CD4-positive, alpha-beta T cell (primary cell): Measurements from ENCODE around the gene NNMT. TPM values are rescaled to one million over a fixed set of nuclear protein-coding genes. Genes with fewer than 3 reads are reported as not detected.

ENCODE experiments used
- ATAC-seq: fragments of 200-7000 bp; cut with Tn5 transposase; one replicate; pipeline ENCODE4 v1.10.0; 2022; ENCODE audit warnings: mild to moderate bottlenecking; ENCODE audit not compliant: poor library complexity
- CTCF ChIA-PET: fragments of 350-600 bp; sonication (Branson Sonifier 250); formaldehyde crosslinking; loops from one replicate; lab custom pipeline; 2021; ENCODE audit warnings: antibody characterized with exemption, inconsistent platforms; lab: Charles Lee
- POLR2A ChIA-PET: fragments of 350-600 bp; sonication (Branson Sonifier 250); formaldehyde crosslinking; loops from one replicate; lab custom pipeline; 2021; ENCODE audit warnings: antibody characterized with exemption, inconsistent platforms; lab: Charles Lee
- DNase-seq, 14 experiments: peaks; one replicate each; pipeline ENCODE4 v3.0.0-alpha.2; 2013 to 2020; ENCODE audit warnings: mixed read lengths in 2 of 14
- H3K27ac ChIP-seq, 2 donors: one replicate each; pipeline versions ENCODE4 v1.5.1 to v1.7.0; 2013; ENCODE audit warnings: low read length in 2 of 2, low read depth in 1 of 2, mild to moderate bottlenecking in 1 of 2
- H3K27me3 ChIP-seq, 2 experiments: 1 replicate in 1 of 2; 2 replicates in 1 of 2; pipeline versions ENCODE4 v1.6.1 to v1.7.0; 2013; ENCODE audit warnings: low read length in 2 of 2, control low read depth in 1 of 2, mild to moderate bottlenecking in 1 of 2, moderate library complexity in 1 of 2; ENCODE audit not compliant: insufficient read depth in 2 of 2, control insufficient read depth in 1 of 2
- H3K36me3 ChIP-seq: one replicate; pipeline ENCODE4 v1.6.1; 2013; ENCODE audit warnings: low read length, control low read depth; ENCODE audit not compliant: insufficient read depth
- H3K4me1 ChIP-seq: one replicate; pipeline ENCODE4 v1.6.1; 2013; ENCODE audit warnings: low read length, control low read depth; ENCODE audit not compliant: insufficient read depth
- H3K4me3 ChIP-seq: one replicate; pipeline ENCODE4 v1.5.1; 2013; ENCODE audit warnings: mild to moderate bottlenecking, low read length, moderate library complexity
- H3K9me3 ChIP-seq, 2 experiments: 1 replicate in 1 of 2; 2 replicates in 1 of 2; pipeline versions ENCODE4 v1.6.1 to v1.7.0; 2013; ENCODE audit warnings: low read length in 2 of 2, mild to moderate bottlenecking in 2 of 2, control low read depth in 1 of 2, moderate library complexity in 1 of 2; ENCODE audit not compliant: control insufficient read depth in 1 of 2, insufficient read depth in 1 of 2
- H3K27ac Mint-ChIP-seq: one replicate; pipeline ENCODE4 v1.8.0; 2020; ENCODE audit warnings: mixed read lengths
- H3K27me3 Mint-ChIP-seq: one replicate; pipeline ENCODE4 v1.8.0; 2021; ENCODE audit warnings: mixed read lengths
- H3K36me3 Mint-ChIP-seq: one replicate; pipeline ENCODE4 v1.8.0; 2021; ENCODE audit warnings: low read depth, mixed read lengths
- H3K4me1 Mint-ChIP-seq: one replicate; pipeline ENCODE4 v1.8.0; 2021; ENCODE audit warnings: low read depth, mixed read lengths
- H3K4me3 Mint-ChIP-seq: one replicate; pipeline ENCODE4 v1.8.0; 2020; ENCODE audit warnings: mild to moderate bottlenecking, mixed read lengths
- H3K9me3 Mint-ChIP-seq: one replicate; pipeline ENCODE4 v1.8.0; 2020; ENCODE audit warnings: mixed read lengths
- intact Hi-C, 2 experiments: fragments of 100-400 bp; cut with DNase I in 1 of 2; cut with micrococcal nuclease in 1 of 2; formaldehyde crosslinking; loops; one replicate each; pipeline versions ENCODE4 v1.15.1 to v1.9.0; 2023 to 2025; cut with DNase I, micrococcal nuclease
- total RNA-seq, 174 experiments: library from RNA in 2 of 174; stranded (reverse) in 2 of 174; gene quantifications; one replicate each; pipeline ENCODE4 v1.2.3 and lab custom pipeline; 2021 to 2026
- TF ChIP-seq, protein P1 (sequence below): fragments of 200-600 bp; IDR thresholded peaks from one replicate; pipeline ENCODE4 v1.8.0; 2022; ENCODE audit warnings: antibody characterized with exemption, mild to moderate bottlenecking

Gene NNMT
- total RNA-seq, 2 experiments from 2014 or later = not detected

DNA sequence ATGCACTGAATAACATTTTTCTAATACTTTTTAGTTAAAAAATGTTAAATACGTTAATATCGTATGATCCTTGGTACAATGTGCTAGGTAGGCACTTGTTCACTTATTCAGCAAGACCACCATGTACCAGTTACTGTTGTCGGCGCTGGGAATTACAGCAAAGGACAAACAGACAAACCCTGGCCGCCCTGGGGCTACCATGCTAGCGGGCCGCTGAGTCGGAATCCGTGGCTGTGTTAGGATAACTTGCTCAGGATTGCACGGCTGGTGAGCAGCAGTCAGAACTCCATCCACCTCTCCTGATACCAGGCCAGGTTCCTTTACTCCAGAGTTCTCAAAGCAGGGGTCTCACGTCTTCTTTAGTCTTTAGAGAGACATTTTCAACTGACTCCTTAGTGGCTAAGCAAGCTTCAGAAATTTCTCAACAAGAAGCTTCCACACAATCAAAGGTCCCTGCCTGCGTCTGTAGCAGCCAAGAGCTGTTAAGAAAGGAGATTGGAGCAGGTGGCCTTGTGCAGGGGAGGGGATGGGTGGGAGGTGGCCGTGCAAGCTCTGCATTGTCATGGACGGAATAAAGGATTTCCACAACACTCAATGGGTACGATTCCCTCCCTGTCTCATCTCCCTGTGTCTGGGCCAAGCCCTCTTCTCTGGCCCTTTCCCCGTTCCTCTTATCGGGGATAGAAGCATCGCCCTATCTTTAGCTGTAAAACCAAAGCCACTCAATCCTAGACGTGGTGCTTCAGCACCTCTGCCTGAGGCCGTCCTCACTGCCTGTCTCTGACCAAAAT is 39.8 kb upstream of the NNMT start:
- no peaks in the 10 kb centered on the region for H3K36me3 Mint-ChIP-seq
- Histone ChIP-seq H3K9me3 (no peaks in the 10 kb centered on the region), H3K4me1 (peaks cover 5% of the 10 kb centered on the region), H3K27ac (no peak overlapping the region), H3K4me3 (no peak overlapping the region), H3K36me3 (no peaks in the 10 kb centered on the region), H3K27me3 (no peaks in the 10 kb centered on the region)
- H3K4me1 Mint-ChIP-seq = no peaks in the 10 kb centered on the region
- ChIA-PET POLR2A (interaction anchor here (0.7 kb wide), 1 partner anchor 73 kb away, joined by 3 read pairs; no protein-coding TSS in a partner anchor), CTCF (no interaction called here)
- H3K27ac Mint-ChIP-seq = no peak overlapping the region
- no peak for DNase-seq
- no peak overlapping the region for H3K4me3 Mint-ChIP-seq
- H3K27me3 Mint-ChIP-seq = no peaks in the 10 kb centered on the region
- TF ChIP-seq, protein P1, sequence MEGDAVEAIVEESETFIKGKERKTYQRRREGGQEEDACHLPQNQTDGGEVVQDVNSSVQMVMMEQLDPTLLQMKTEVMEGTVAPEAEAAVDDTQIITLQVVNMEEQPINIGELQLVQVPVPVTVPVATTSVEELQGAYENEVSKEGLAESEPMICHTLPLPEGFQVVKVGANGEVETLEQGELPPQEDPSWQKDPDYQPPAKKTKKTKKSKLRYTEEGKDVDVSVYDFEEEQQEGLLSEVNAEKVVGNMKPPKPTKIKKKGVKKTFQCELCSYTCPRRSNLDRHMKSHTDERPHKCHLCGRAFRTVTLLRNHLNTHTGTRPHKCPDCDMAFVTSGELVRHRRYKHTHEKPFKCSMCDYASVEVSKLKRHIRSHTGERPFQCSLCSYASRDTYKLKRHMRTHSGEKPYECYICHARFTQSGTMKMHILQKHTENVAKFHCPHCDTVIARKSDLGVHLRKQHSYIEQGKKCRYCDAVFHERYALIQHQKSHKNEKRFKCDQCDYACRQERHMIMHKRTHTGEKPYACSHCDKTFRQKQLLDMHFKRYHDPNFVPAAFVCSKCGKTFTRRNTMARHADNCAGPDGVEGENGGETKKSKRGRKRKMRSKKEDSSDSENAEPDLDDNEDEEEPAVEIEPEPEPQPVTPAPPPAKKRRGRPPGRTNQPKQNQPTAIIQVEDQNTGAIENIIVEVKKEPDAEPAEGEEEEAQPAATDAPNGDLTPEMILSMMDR = no peak
- intact Hi-C loops = no loop called here
- no peak for ATAC-seq
- H3K9me3 Mint-ChIP-seq = no peaks in the 10 kb centered on the region

DNA sequence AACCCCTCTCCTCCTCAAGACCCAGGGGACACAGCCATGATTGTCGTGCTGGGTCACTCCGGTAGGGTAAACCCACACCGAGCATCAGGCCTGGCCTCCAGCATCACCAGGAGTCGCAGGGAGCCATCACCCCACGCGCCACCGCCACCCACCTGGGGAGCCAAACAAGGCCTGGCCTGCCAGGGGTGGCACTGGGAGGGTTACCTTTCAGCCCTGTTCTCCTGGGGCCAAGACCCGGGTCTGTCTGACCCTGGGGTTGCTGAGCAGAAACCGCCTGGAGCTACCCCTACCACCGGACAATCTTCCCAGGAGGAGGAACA is 39.3 kb upstream of the NNMT start:
- H3K4me1 Mint-ChIP-seq = no peaks in the 10 kb centered on the region
- no peak overlapping the region for H3K27ac ChIP-seq
- H3K27me3 ChIP-seq = no peaks in the 10 kb centered on the region
- no peaks in the 10 kb centered on the region for H3K36me3 ChIP-seq
- H3K9me3 ChIP-seq = no peaks in the 10 kb centered on the region
- H3K9me3 Mint-ChIP-seq = no peaks in the 10 kb centered on the region
- ATAC-seq (no peak), DNase-seq (no peak)
- no peak overlapping the region for H3K4me3 ChIP-seq
- H3K36me3 Mint-ChIP-seq = no peaks in the 10 kb centered on the region
- ChIA-PET POLR2A (no interaction called here), CTCF (no interaction called here)
- H3K4me1 ChIP-seq = peaks cover 5% of the 10 kb centered on the region
- TF ChIP-seq, protein P1 = no peak
- no peak overlapping the region for H3K27ac Mint-ChIP-seq
- H3K27me3 Mint-ChIP-seq = no peaks in the 10 kb centered on the region
- no peak overlapping the region for H3K4me3 Mint-ChIP-seq
- intact Hi-C loops = no loop called here

DNA sequence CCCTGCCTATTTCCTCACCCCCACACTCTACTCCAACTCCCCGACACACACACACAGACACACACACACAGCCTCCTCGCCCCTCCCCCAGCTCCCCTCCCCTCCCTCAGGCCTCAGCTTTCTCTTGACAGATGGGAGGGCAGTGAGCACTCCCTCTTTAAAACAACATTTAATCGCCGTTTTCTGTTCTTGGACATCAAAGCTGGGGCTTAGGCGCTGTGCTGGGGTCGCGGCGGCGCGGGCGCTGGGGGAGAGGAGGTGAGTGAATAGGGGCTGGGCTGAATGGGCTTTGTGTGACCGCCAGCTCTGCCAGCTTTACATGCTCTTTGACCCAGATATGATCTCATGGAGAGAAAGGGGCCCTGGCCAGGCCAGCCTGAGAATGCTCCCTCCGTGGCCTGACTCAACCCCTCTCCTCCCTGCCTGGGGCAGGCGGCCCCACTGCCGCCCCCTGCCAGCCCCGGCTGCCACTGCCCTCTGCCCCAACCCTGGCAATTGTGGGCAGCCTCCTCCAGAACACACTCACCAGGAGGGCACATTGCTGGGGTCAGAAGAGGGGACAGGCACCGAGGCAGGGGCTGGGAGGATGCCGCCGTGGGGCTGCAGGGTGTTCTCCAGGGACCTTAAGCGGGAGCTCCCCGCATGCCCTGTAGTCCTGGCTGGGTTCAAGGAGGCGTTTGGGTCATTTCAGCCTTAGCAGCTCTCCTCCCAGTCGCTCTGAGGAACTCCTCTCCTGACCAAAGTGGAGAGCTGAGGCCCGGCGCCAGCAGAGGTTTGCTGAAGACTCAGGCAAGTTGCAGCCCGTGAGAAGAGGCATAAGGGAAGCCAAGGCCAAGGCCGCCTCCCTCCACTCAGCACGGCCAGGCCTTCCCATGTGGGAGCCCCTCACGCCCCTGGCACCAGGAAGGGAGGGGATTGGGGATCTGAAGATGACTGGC is 38.3 kb upstream of the NNMT start:
- DNase-seq = no peak
- POLR2A ChIA-PET = interaction anchor here (1.0 to 1.1 kb wide), 2 partner anchors 93 to 98 kb away, joined by 3 read pairs; no protein-coding TSS in a partner anchor
- Histone ChIP-seq H3K4me1 (peaks cover 5% of the 10 kb centered on the region), H3K27me3 (peaks cover 0 to under 1% of the 10 kb centered on the region in 2 experiments), H3K4me3 (no peak overlapping the region), H3K27ac (no peak overlapping the region), H3K9me3 (no peaks in the 10 kb centered on the region), H3K36me3 (no peaks in the 10 kb centered on the region)
- no peak for ATAC-seq
- H3K4me1 Mint-ChIP-seq = no peaks in the 10 kb centered on the region
- H3K9me3 Mint-ChIP-seq = no peaks in the 10 kb centered on the region
- intact Hi-C loops = no loop called here
- H3K27me3 Mint-ChIP-seq = no peaks in the 10 kb centered on the region
- CTCF ChIA-PET = interaction anchor here (9.0 kb wide), 1 partner anchor 361 kb away, joined by 83 read pairs; no protein-coding TSS in a partner anchor
- TF ChIP-seq, protein P1 = no peak
- no peaks in the 10 kb centered on the region for H3K36me3 Mint-ChIP-seq
- no peak overlapping the region for H3K4me3 Mint-ChIP-seq
- H3K27ac Mint-ChIP-seq = no peak overlapping the region
